Measurements from ENCODE around the gene C1orf105. TPM values are rescaled to one million over a fixed set of nuclear protein-coding genes. Genes with fewer than 3 reads are reported as not detected.
"Not testable (repeated sequence)": the region's sequence is repeated elsewhere in the genome, so short reads cannot be mapped to it uniquely, and the experiment has no call there.

C1orf105 gene
- total RNA-seq, 1 donor from 2014 or later = 21.9 TPM

- DNase-seq (no peak), ATAC-seq (no peak)
- intact Hi-C loops (cut with micrococcal nuclease) = no loop called here
Observed at GRCh38 chr1:172416496-172417035, 3.9 kb upstream of the C1orf105 start.

- intact Hi-C loops (cut with micrococcal nuclease) = no loop called here
- no peak for DNase-seq
- no peak for ATAC-seq
Observed at GRCh38 chr1:172417557-172417956, 2.9 kb upstream of the C1orf105 start.

GRCh38 chr1:172421974-172422604 is 1.6 kb downstream of the C1orf105 start:
- intact Hi-C loops (cut with micrococcal nuclease) = no loop called here
- DNase-seq (peak; percentile 32), ATAC-seq (peak; percentile 69)

GRCh38 chr1:172423336-172423735 is 2.9 kb downstream of the C1orf105 start:
- intact Hi-C loops (cut with micrococcal nuclease) = no loop called here
- ATAC-seq (no peak), DNase-seq (no peak)

- intact Hi-C loops (cut with micrococcal nuclease) = no loop called here
- no peak for ATAC-seq
- no peak for DNase-seq
Observed at GRCh38 chr1:172425339-172425738, 4.9 kb downstream of the C1orf105 start.

GRCh38 chr1:172427191-172427590 is 6.7 kb downstream of the C1orf105 start:
- ATAC-seq (no peak), DNase-seq (no peak)
- intact Hi-C loops (cut with micrococcal nuclease) = no loop called here

- DNase-seq (no peak), ATAC-seq (peak; percentile 65)
- intact Hi-C loops (cut with micrococcal nuclease) = no loop called here
Observed at GRCh38 chr1:172429331-172430127, 9.0 kb downstream of the C1orf105 start.

GRCh38 chr1:172430128-172430454 is 9.6 kb downstream of the C1orf105 start:
- intact Hi-C loops (cut with micrococcal nuclease) = no loop called here
- no peak for ATAC-seq
- DNase-seq = no peak

- ATAC-seq (no peak), DNase-seq (no peak)
- intact Hi-C loops (cut with micrococcal nuclease) = no loop called here
Observed at GRCh38 chr1:172431204-172431603, 10.7 kb downstream of the C1orf105 start.

GRCh38 chr1:172431721-172432192 is 11.3 kb downstream of the C1orf105 start:
- no peak for ATAC-seq
- intact Hi-C loops (cut with micrococcal nuclease) = no loop called here
- DNase-seq = no peak

GRCh38 chr1:172437183-172437582 is 16.7 kb downstream of the C1orf105 start:
- intact Hi-C loops (cut with micrococcal nuclease) = not testable (repeated sequence)

GRCh38 chr1:172442404-172442803 is 21.9 kb downstream of the C1orf105 start:
- DNase-seq (no peak), ATAC-seq (no peak)
- intact Hi-C loops (cut with micrococcal nuclease) = no loop called here

More at GRCh38 chr1:172437183-172437582, 16.7 kb downstream of the C1orf105 start:
- ATAC-seq, DNase-seq: not testable (repeated sequence)

GRCh38 chr1:172442843-172443565 is 22.5 kb downstream of the C1orf105 start:
- intact Hi-C loops (cut with micrococcal nuclease) = no loop called here
- no peak for ATAC-seq
- DNase-seq = no peak

- intact Hi-C loops (cut with micrococcal nuclease) = no loop called here
- ATAC-seq (peak; percentile 100), DNase-seq (peak; percentile 93)
Observed at GRCh38 chr1:172443666-172444453, 23.4 kb downstream of the C1orf105 start, which contains the start of gene PIGC. PIGC (minus strand) TSS chr1:172444069; CDS start chr1:172442622, 1,447 bp downstream.

GRCh38 chr1:172446547-172446946 is 26.1 kb downstream of the C1orf105 start:
- ATAC-seq = no peak
- intact Hi-C loops (cut with micrococcal nuclease) = no loop called here
- DNase-seq = no peak

- intact Hi-C loops (cut with micrococcal nuclease) = no loop called here
- no peak for ATAC-seq
Observed at GRCh38 chr1:172447641-172448040, 27.2 kb downstream of the C1orf105 start.

GRCh38 chr1:172448995-172449584 is 28.6 kb downstream of the C1orf105 start:
- intact Hi-C loops (cut with micrococcal nuclease) = no loop called here
- no peak for DNase-seq
- ATAC-seq = no peak

More at GRCh38 chr1:172447641-172448040, 27.2 kb downstream of the C1orf105 start:
- no peak for DNase-seq

Measured in left ventricle myocardium superior (tissue), 1 donor.